ENCODE results near the gene PRKN.

The PRKN gene

DNA sequence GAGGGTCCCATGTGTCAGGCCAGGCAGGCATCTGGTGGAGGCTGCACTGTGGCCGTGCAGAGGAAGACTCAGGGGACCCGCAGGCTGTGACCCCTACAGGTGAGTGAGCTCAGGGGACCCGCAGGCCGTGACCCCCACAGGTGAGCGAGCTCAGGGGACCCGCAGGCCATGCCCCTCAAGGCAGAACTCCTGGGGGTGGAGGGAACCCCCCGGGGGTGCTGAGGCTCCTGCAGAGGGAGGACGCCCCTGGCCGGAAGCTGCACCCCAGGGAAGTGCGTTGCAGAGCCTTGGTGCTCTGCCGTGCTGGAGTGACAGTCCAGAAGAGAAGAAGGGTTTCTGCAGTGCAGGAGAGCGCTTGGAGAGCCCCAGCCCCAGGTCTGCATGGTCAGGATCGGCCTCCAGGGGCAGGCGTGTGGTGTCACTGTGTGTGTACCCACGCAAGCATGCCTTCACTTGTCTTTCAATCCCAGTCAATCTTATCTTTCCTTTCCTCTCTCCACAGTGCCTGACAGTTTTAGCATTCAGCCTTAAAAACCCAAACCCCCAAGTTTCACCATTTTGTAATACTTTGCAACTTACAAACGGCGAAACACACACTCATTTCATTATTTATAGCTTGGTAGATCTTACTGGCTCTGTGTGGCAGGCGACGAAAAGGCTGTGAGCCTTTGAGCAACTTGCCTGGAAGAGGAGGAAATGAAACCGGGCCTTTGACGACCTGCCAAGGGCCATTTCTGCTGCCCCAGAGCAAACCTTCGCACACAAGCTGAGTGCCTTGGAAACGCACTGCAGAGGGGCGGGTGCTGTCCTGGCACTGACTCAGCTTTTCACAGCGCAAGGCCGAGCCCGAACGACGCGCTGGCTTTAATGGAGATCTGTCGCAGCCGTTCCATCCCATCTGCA lies 1352.3 kb downstream of the PRKN start:
- no peak overlapping the region for H3K9ac ChIP-seq (ENCODE audit: low read length)
- no peaks in the 10 kb centered on the region for H3K36me3 ChIP-seq (ENCODE audit: control insufficient read depth, insufficient read depth, low read length)
- no peak overlapping the region for H3K27ac ChIP-seq (ENCODE audit: low read depth, low read length)

DNA sequence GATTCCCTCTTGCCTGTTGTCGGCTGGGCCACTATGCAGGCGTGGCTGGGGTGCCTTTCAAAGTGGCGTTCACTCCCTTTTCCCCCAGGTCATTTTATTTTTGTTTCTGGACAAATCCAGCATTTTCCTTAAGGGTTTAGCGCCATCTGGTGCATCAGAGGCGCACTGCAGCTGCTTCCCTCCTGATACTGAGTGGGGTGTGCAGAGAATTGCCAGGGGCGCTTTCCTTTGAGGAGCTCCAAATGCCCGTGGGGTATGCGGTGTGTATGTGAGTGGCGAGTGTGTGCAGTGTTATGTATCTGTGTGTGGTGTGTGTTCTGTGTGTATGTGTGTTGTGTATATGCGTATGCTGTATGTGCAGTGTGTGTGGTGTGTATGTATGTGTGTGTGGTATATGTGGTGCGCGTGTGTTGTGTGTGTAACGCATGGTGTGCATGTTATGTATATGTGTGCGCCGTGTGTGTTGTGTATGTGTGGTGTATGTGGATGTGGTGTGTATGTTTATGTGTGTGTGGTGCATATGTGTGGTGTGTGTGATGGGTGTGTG lies 1353.6 kb downstream of the PRKN start:
- Histone ChIP-seq H3K36me3 (ENCODE audit: control insufficient read depth, insufficient read depth, low read length) (no peaks in the 10 kb centered on the region), H3K4me3 (ENCODE audit: low read length) (no peak overlapping the region), H3K4me1 (ENCODE audit: control insufficient read depth, insufficient read depth, low read length) (no peaks in the 10 kb centered on the region), H3K27me3 (ENCODE audit: control insufficient read depth, insufficient read depth, low read length) (no peaks in the 10 kb centered on the region), H3K27ac (ENCODE audit: low read depth, low read length) (no peak overlapping the region), H3K9ac (ENCODE audit: low read length) (no peak overlapping the region)

More for the DNA sequence above, 1352.3 kb downstream of the PRKN start:
- H3K4me3 ChIP-seq (ENCODE audit: low read length): no peak overlapping the region
- no peaks in the 10 kb centered on the region for H3K4me1 ChIP-seq (ENCODE audit: control insufficient read depth, insufficient read depth, low read length)
- H3K27me3 ChIP-seq (ENCODE audit: control insufficient read depth, insufficient read depth, low read length): no peaks in the 10 kb centered on the region

DNA sequence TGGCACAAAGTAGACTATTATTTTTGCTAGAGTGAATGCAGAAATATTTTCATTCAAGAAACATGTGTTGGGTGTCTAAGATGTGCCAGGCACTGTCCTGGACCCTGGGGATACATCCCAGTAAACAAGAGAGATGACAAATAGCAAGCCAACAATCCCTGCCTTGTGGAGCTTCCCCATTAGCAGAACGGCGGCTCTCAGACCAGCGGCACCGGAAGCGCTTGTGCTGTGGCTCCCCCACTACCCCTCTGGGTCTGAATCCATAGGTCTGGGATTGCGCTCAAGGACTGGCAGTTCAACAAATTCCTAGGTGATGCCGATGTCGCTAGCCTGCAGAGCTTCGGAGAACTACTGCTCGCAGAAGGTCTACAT lies 1355.2 kb downstream of the PRKN start:
- Histone ChIP-seq H3K4me3 (ENCODE audit: low read length) (no peak overlapping the region), H3K4me1 (ENCODE audit: control insufficient read depth, insufficient read depth, low read length) (no peaks in the 10 kb centered on the region), H3K9ac (ENCODE audit: low read length) (no peak overlapping the region), H3K27me3 (ENCODE audit: control insufficient read depth, insufficient read depth, low read length) (no peaks in the 10 kb centered on the region), H3K27ac (ENCODE audit: low read depth, low read length) (no peak overlapping the region), H3K36me3 (ENCODE audit: control insufficient read depth, insufficient read depth, low read length) (no peaks in the 10 kb centered on the region)

DNA sequence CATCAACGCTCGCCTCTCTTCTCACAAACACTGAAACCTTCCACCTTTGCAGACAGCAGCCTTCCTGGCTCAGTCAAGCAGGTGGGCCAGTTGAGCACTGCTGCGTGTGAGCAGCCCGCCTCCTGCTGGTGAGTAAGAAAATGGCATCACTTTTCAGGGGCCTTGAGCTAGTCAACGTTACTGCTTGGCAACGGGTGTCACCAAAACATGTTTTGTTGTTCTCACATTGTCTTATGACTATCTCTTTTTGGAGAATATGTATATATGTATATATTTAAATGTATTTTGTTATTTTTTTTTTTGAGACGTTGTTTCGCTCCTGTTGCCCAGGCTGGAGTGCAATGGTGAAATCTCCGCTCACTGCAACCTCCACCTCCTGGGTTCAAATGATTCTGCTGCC lies 1356.7 kb downstream of the PRKN start:
- H3K9ac ChIP-seq (ENCODE audit: low read length): no peak overlapping the region
- H3K4me1 ChIP-seq (ENCODE audit: control insufficient read depth, insufficient read depth, low read length): no peaks in the 10 kb centered on the region
- H3K4me3 ChIP-seq (ENCODE audit: low read length): no peak overlapping the region
- H3K36me3 ChIP-seq (ENCODE audit: control insufficient read depth, insufficient read depth, low read length): no peaks in the 10 kb centered on the region
- no peak overlapping the region for H3K27ac ChIP-seq (ENCODE audit: low read depth, low read length)
- no peaks in the 10 kb centered on the region for H3K27me3 ChIP-seq (ENCODE audit: control insufficient read depth, insufficient read depth, low read length)

DNA sequence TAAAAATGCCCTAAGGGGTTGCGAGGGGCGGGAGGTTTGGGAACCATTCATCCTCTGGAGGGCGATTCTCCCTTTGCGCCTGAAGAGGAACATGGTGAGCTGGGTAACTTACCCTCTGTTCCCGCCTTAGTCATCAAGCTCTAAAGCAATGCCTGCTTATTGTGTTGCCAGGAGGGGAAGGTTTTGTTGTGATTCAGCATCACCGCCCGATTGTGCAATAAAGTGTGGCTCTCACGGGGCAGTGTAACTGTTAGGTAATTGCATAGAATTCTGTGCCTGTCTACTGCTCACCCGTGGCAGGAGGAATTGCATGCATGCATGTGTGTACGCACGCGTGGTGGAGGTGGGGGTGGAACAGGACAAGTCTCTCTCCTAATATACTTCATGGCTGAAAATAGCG lies 1358.2 kb downstream of the PRKN start:
- Histone ChIP-seq H3K4me3 (ENCODE audit: low read length) (no peak overlapping the region), H3K27me3 (ENCODE audit: control insufficient read depth, insufficient read depth, low read length) (no peaks in the 10 kb centered on the region), H3K36me3 (ENCODE audit: control insufficient read depth, insufficient read depth, low read length) (no peaks in the 10 kb centered on the region), H3K9ac (ENCODE audit: low read length) (no peak overlapping the region), H3K4me1 (ENCODE audit: control insufficient read depth, insufficient read depth, low read length) (no peaks in the 10 kb centered on the region), H3K27ac (ENCODE audit: low read depth, low read length) (no peak overlapping the region)

DNA sequence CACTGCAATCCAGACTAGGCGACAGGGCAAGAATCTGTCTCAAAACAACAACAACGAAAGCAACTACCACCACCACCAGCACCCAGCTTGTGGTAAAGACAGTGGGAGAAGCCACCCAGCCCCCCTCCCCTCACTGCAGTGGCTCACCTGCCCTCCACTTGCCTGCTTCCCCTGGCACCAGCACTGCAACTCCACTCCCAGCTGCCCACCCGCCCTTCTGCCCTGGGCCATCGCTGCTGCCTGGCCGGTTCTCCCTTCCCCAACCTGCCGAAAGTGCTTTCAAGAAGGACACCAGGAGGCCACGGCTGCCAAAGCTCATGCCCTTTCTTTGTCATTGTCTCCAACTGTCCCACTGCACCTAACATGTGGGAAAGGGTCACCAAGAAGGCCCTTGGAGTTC lies 1359.1 kb downstream of the PRKN start:
- H3K4me1 ChIP-seq (ENCODE audit: control insufficient read depth, insufficient read depth, low read length): no peaks in the 10 kb centered on the region
- no peak overlapping the region for H3K27ac ChIP-seq (ENCODE audit: low read depth, low read length)
- H3K27me3 ChIP-seq (ENCODE audit: control insufficient read depth, insufficient read depth, low read length): no peaks in the 10 kb centered on the region
- no peak overlapping the region for H3K9ac ChIP-seq (ENCODE audit: low read length)
- no peaks in the 10 kb centered on the region for H3K36me3 ChIP-seq (ENCODE audit: control insufficient read depth, insufficient read depth, low read length)
- H3K4me3 ChIP-seq (ENCODE audit: low read length): no peak overlapping the region

DNA sequence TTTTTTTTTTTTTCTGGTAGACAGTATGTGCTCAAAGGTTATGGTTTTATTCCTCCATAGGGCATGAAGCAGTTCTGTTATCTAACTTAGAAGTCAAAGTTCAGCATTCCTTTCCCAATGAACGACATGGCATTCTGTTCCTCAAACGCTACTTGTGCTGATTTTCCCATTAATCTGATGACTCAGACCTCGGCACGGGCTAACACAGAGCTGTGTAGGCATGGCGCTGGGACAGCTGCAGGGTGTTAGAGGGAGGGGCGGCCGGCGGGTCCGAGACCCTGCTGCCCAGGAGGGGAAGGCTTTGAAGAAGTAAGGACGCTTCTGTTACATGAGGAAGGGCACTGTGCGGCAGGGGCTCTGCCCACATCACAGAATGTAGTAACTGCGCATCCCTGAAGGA lies 1360.1 kb downstream of the PRKN start:
- no peaks in the 10 kb centered on the region for H3K27me3 ChIP-seq (ENCODE audit: control insufficient read depth, insufficient read depth, low read length)
- no peak overlapping the region for H3K27ac ChIP-seq (ENCODE audit: low read depth, low read length)
- no peak overlapping the region for H3K4me3 ChIP-seq (ENCODE audit: low read length)
- no peak overlapping the region for H3K9ac ChIP-seq (ENCODE audit: low read length)
- H3K36me3 ChIP-seq (ENCODE audit: control insufficient read depth, insufficient read depth, low read length): no peaks in the 10 kb centered on the region
- H3K4me1 ChIP-seq (ENCODE audit: control insufficient read depth, insufficient read depth, low read length): no peaks in the 10 kb centered on the region

DNA sequence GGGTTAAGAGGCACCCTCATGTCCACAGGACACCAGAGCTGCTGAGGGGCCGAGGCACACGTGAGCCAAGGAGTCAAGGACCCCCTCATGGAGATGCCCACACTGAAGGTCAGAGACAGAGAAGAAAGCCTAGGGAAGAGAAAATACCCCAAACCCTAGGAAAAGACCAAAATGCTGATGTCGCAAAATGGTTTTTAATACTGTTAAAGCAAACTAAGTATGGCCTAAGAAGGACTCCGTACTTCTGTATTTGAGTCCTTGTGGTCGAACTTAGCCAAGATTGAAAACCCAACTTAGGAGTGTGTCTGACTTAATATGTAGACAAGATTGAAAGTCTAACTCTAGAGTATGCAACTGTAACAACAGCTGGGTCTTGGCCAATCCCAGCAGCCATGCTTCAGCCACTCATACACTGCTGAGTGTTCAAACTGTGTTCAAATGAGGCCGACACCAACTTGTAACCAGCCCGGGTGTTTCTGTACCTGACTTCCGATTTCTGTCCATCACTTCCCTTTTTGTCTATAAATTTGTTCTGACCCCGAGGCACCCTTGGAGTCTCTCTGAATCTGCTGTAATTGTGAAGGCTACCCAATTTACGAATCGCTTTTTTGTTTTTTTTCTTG lies 1361.2 kb downstream of the PRKN start:
- H3K27me3 ChIP-seq (ENCODE audit: control insufficient read depth, insufficient read depth, low read length): no peaks in the 10 kb centered on the region
- H3K4me3 ChIP-seq (ENCODE audit: low read length): no peak overlapping the region
- H3K9ac ChIP-seq (ENCODE audit: low read length): no peak overlapping the region
- no peaks in the 10 kb centered on the region for H3K4me1 ChIP-seq (ENCODE audit: control insufficient read depth, insufficient read depth, low read length)
- H3K36me3 ChIP-seq (ENCODE audit: control insufficient read depth, insufficient read depth, low read length): no peaks in the 10 kb centered on the region
- no peak overlapping the region for H3K27ac ChIP-seq (ENCODE audit: low read depth, low read length)

DNA sequence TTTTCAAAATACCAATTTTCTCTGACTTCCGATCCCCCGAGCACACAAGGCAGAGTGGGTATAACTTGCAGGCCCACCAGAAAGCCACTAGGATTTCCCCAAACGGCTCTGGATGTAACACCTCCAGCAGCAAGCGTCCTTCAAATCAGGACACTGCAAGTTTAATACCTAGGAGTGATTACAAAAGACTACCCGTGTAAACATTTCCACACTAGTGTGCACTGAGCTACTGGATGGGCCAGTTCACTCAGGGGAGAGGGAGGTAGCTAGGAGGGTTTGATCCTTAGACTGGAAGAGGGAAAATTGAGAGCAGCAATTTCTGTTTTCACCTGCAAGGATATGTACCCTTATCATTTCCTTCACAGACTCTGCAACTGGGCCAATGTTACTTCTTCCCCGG lies 1361.9 kb downstream of the PRKN start:
- no peaks in the 10 kb centered on the region for H3K36me3 ChIP-seq (ENCODE audit: control insufficient read depth, insufficient read depth, low read length)
- H3K9ac ChIP-seq (ENCODE audit: low read length): no peak overlapping the region
- no peak overlapping the region for H3K4me3 ChIP-seq (ENCODE audit: low read length)
- H3K4me1 ChIP-seq (ENCODE audit: control insufficient read depth, insufficient read depth, low read length): no peaks in the 10 kb centered on the region
- no peak overlapping the region for H3K27ac ChIP-seq (ENCODE audit: low read depth, low read length)
- no peaks in the 10 kb centered on the region for H3K27me3 ChIP-seq (ENCODE audit: control insufficient read depth, insufficient read depth, low read length)

DNA sequence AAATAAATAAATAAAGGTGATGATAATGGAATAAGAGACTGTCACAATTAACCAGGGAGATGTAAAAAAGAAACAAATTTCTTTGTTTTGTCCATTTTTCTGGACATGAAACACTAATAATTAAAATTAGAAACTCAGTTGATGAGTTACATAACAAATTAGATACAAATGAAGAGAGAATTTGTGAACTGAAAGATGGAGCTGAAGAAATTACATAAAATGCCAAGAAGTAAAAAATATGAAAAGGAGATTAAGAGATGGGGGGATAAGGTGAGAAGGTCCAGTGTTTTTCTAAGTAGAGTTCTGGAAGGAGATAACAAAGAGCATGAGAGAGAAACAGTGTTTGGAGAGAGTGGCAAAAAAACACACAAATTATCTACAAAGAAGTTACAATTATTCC lies 1364.3 kb downstream of the PRKN start:
- no peaks in the 10 kb centered on the region for H3K36me3 ChIP-seq (ENCODE audit: control insufficient read depth, insufficient read depth, low read length)

DNA sequence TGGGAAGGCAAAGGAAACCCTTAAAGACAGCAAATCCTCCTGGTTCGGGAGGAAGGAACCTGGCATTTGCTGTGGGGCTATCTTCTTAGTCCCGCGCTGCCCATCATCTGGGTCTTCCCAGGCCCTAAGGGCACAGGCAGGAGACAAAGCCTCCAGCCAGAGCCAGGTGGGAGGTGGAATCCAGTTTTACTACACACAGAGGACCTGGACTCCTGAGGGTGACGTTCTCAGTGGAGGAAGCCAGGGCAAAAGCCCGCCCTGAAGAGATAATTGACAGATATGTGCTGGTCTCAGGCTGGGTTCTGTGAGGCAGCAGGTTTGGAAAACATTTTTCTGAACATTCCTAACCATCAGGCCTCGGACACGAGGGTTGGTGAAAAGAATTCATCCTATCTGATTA lies 1365.3 kb downstream of the PRKN start:
- Histone ChIP-seq H3K27me3 (ENCODE audit: control insufficient read depth, insufficient read depth, low read length) (no peaks in the 10 kb centered on the region), H3K4me3 (ENCODE audit: low read length) (no peak overlapping the region), H3K27ac (ENCODE audit: low read depth, low read length) (no peak overlapping the region), H3K36me3 (ENCODE audit: control insufficient read depth, insufficient read depth, low read length) (no peaks in the 10 kb centered on the region), H3K4me1 (ENCODE audit: control insufficient read depth, insufficient read depth, low read length) (no peaks in the 10 kb centered on the region), H3K9ac (ENCODE audit: low read length) (no peak overlapping the region)

More for the DNA sequence above, 1364.3 kb downstream of the PRKN start:
- no peaks in the 10 kb centered on the region for H3K27me3 ChIP-seq (ENCODE audit: control insufficient read depth, insufficient read depth, low read length)
- no peak overlapping the region for H3K27ac ChIP-seq (ENCODE audit: low read depth, low read length)
- H3K4me1 ChIP-seq (ENCODE audit: control insufficient read depth, insufficient read depth, low read length): no peaks in the 10 kb centered on the region
- H3K9ac ChIP-seq (ENCODE audit: low read length): no peak overlapping the region
- no peak overlapping the region for H3K4me3 ChIP-seq (ENCODE audit: low read length)

DNA sequence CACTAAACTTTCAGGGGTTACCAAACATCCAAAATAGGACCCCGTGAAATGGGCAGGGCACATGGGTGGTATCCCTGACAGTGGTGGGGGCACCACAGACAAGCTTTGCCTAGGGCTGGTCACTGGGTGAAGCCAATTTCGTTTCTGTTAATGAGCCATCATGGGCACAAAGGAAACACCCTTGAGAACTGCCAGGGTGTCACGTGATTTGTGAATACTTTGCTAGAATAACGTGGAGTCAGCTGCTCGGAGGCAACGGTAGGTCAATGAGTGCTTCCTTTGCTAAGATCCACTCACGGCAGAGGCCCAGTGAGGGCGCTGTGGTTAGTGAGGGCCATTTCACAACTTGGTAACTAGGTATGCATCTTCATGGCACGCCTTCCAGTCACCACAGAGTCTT lies 1366.0 kb downstream of the PRKN start:
- H3K36me3 ChIP-seq (ENCODE audit: control insufficient read depth, insufficient read depth, low read length): no peaks in the 10 kb centered on the region
- H3K27ac ChIP-seq (ENCODE audit: low read depth, low read length): no peak overlapping the region
- no peaks in the 10 kb centered on the region for H3K27me3 ChIP-seq (ENCODE audit: control insufficient read depth, insufficient read depth, low read length)
- H3K4me1 ChIP-seq (ENCODE audit: control insufficient read depth, insufficient read depth, low read length): no peaks in the 10 kb centered on the region
- H3K9ac ChIP-seq (ENCODE audit: low read length): no peak overlapping the region
- H3K4me3 ChIP-seq (ENCODE audit: low read length): no peak overlapping the region

DNA sequence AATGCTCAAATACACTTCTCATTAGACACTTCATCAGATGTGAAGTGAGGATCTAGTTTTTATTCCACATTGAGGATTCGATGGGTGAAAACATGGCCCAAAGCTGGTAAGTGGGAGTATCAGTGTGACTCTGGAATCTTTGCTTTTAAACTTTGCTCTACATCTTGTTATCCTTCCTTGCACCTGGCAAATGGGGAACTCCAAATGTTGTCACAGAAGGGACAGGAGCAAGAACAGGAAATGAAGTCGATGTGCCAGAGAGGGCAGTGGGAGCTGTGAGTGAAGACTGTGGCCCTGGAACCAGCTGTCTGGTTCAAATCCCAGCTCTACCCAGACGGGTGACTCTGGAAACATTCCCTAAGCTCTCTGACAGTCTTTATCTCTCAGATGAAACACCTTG lies 1367.0 kb downstream of the PRKN start:
- no peak overlapping the region for H3K4me3 ChIP-seq (ENCODE audit: low read length)
- H3K27ac ChIP-seq (ENCODE audit: low read depth, low read length): no peak overlapping the region
- no peak overlapping the region for H3K9ac ChIP-seq (ENCODE audit: low read length)
- no peaks in the 10 kb centered on the region for H3K36me3 ChIP-seq (ENCODE audit: control insufficient read depth, insufficient read depth, low read length)
- no peaks in the 10 kb centered on the region for H3K27me3 ChIP-seq (ENCODE audit: control insufficient read depth, insufficient read depth, low read length)
- no peaks in the 10 kb centered on the region for H3K4me1 ChIP-seq (ENCODE audit: control insufficient read depth, insufficient read depth, low read length)
